Measurements from ENCODE around the gene TAF4. TPM values are rescaled to one million over a fixed set of nuclear protein-coding genes. Genes with fewer than 3 reads are reported as not detected.

Gene TAF4
- total RNA-seq, 4 donors from 2014 or later = 12.0 to 19.9 (median 16.2) TPM

DNA sequence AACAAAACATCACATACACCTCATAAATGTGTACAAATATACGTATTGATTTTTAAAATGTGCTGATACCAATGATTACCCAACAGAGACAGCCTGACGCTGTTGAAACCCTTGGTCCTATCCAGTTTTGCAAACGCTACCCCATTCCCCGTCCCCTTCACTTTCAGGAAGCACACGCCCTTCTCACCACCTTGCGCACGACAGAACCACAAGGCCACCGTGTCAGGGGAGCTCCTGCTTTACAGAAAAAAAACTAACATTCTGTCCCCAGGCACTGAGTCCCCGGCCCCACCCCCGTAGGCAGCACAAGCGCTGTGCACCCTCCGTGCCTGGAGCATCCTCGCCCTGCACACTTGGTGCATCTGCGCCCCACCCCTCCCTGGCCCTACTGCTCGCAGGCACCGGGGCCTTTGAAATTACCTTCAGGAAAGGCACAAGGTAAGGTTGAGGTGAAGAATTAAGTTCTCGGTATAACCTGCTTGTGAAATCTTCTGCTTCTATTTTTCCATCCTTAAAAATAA, 58.5 kb downstream of the TAF4 start:
- peaks cover 0 to 10% (median 4%) of the 10 kb centered on the region in 4 donors for H3K4me1 ChIP-seq
- 83% methylated on average over 17 of the region's 17 CpGs for whole genome bisulfite sequencing
- DNase-seq (ENCODE audit: extremely low spot score) = no peak
- intact Hi-C loops (cut with DNase I) = no loop called here
- no peak overlapping the region for H3K4me3 ChIP-seq
- no peaks in the 10 kb centered on the region for H3K9me3 ChIP-seq
- TF ChIP-seq EP300 (IDR thresholded peaks at IDR 0.05) = no peak
- peaks cover 64 to 92% (median 85%) of the 10 kb centered on the region in 4 donors for H3K36me3 ChIP-seq
- no peaks in the 10 kb centered on the region for H3K27me3 ChIP-seq
- no peak overlapping the region for H3K27ac ChIP-seq (replicated peaks in 1 of 4)

- TF ChIP-seq POLR2AphosphoS5 (IDR thresholded peaks at IDR 0.05) (no peak), EP300 (IDR thresholded peaks at IDR 0.05) (no peak), POLR2A (IDR thresholded peaks at IDR 0.05; ENCODE audit: low read depth) (no peak)
- TF ChIP-seq, protein P1, sequence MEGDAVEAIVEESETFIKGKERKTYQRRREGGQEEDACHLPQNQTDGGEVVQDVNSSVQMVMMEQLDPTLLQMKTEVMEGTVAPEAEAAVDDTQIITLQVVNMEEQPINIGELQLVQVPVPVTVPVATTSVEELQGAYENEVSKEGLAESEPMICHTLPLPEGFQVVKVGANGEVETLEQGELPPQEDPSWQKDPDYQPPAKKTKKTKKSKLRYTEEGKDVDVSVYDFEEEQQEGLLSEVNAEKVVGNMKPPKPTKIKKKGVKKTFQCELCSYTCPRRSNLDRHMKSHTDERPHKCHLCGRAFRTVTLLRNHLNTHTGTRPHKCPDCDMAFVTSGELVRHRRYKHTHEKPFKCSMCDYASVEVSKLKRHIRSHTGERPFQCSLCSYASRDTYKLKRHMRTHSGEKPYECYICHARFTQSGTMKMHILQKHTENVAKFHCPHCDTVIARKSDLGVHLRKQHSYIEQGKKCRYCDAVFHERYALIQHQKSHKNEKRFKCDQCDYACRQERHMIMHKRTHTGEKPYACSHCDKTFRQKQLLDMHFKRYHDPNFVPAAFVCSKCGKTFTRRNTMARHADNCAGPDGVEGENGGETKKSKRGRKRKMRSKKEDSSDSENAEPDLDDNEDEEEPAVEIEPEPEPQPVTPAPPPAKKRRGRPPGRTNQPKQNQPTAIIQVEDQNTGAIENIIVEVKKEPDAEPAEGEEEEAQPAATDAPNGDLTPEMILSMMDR (IDR thresholded peaks at IDR 0.05) = no peak
- Histone ChIP-seq H3K9me3 (no peaks in the 10 kb centered on the region), H3K27me3 (no peaks in the 10 kb centered on the region), H3K27ac (replicated peaks in 1 of 4) (no peak overlapping the region), H3K4me1 (peaks cover 0 to 10% (median 4%) of the 10 kb centered on the region in 4 donors), H3K36me3 (peaks cover 66 to 92% (median 85%) of the 10 kb centered on the region in 4 donors), H3K4me3 (no peak overlapping the region)
- intact Hi-C loops (cut with DNase I) = no loop called here
- WGBS = 92% methylated on average over 23 of the region's 28 CpGs
- no peak for DNase-seq (ENCODE audit: extremely low spot score)
These were observed 59.2 kb downstream of the TAF4 start for GRCh38 chr20:62006482-62006881.

GRCh38 chr20:62004614-62005013, 61.1 kb downstream of the TAF4 start:
- TF ChIP-seq, protein P1 (IDR thresholded peaks at IDR 0.05) = no peak
- TF ChIP-seq POLR2A (IDR thresholded peaks at IDR 0.05; ENCODE audit: low read depth) = no peak
- no peak for TF ChIP-seq POLR2AphosphoS5 (IDR thresholded peaks at IDR 0.05)
- TF ChIP-seq EP300 (IDR thresholded peaks at IDR 0.05) = no peak
- Histone ChIP-seq H3K4me1 (no peaks in the 10 kb centered on the region), H3K27me3 (no peaks in the 10 kb centered on the region), H3K36me3 (peaks cover 81 to 99% (median 95%) of the 10 kb centered on the region in 4 donors), H3K4me3 (no peak overlapping the region), H3K27ac (replicated peaks in 1 of 4) (no peak overlapping the region), H3K9me3 (no peaks in the 10 kb centered on the region)
- no peak for DNase-seq (ENCODE audit: extremely low spot score)
- 100% methylated on average over 1 of the region's 5 CpGs for WGBS
- intact Hi-C loops (cut with DNase I) = no loop called here

- intact Hi-C loops (cut with DNase I) = no loop called here
- Histone ChIP-seq H3K9me3 (no peaks in the 10 kb centered on the region), H3K27ac (replicated peaks in 1 of 4) (no peak overlapping the region), H3K4me1 (no peaks in the 10 kb centered on the region), H3K36me3 (peaks cover 85 to 99% (median 96%) of the 10 kb centered on the region in 4 donors), H3K27me3 (no peaks in the 10 kb centered on the region), H3K4me3 (no peak overlapping the region)
- no peak for DNase-seq (ENCODE audit: extremely low spot score)
- WGBS = 94% methylated on average over 22 of the region's 24 CpGs
- TF ChIP-seq, protein P1 (IDR thresholded peaks at IDR 0.05) = no peak
- no peak for TF ChIP-seq POLR2A (IDR thresholded peaks at IDR 0.05; ENCODE audit: low read depth)
- no peak for TF ChIP-seq POLR2AphosphoS5 (IDR thresholded peaks at IDR 0.05)
- no peak for TF ChIP-seq EP300 (IDR thresholded peaks at IDR 0.05)
These were observed 61.9 kb downstream of the TAF4 start for GRCh38 chr20:62003567-62004405.

DNA sequence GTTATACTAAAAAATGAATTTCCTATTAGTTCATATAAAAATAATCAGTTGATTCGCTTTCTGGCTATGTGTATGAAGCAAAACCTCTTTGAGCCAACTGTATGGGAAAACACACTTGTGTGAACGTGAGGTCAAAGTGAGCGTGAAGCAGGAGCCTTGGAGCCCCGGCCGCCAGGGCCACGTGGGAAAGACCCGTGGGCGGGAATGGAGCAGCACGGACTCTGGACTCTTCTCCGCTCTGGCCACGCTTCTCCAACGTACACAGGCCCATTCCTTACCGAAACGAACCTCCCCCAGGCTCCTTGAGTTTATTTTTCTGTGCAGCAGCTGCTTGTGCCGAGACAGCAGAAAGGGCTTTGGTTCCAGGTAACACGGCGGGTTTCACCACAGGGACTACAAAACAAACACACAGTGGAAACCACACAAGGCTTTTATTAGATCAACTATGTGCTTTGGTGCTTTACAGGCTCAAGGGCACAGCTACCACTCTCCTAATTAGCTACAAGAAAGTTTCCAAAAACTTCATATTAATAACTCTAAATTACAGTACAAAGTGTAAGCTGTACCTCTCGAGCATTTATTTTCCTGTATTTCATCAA, 62.7 kb downstream of the TAF4 start:
- peaks cover 77 to 99% (median 95%) of the 10 kb centered on the region in 4 donors for H3K36me3 ChIP-seq
- DNase-seq (ENCODE audit: extremely low spot score) = no peak
- no peaks in the 10 kb centered on the region for H3K27me3 ChIP-seq
- H3K9me3 ChIP-seq = no peaks in the 10 kb centered on the region
- no peak for TF ChIP-seq POLR2A (IDR thresholded peaks at IDR 0.05; ENCODE audit: low read depth)
- TF ChIP-seq EP300 (IDR thresholded peaks at IDR 0.05) = no peak
- TF ChIP-seq, protein P1 (IDR thresholded peaks at IDR 0.05) = no peak
- TF ChIP-seq POLR2AphosphoS5 (IDR thresholded peaks at IDR 0.05) = no peak
- intact Hi-C loops (cut with DNase I) = no loop called here
- H3K4me1 ChIP-seq = no peaks in the 10 kb centered on the region
- H3K4me3 ChIP-seq = no peak overlapping the region
- no peak overlapping the region for H3K27ac ChIP-seq (replicated peaks in 1 of 4)
- WGBS = 91% methylated on average over 18 of the region's 18 CpGs
